H9 (cell line): Measurements from ENCODE around the gene MRTFB. TPM values are rescaled to one million over a fixed set of nuclear protein-coding genes. Genes with fewer than 3 reads are reported as not detected.

Source experiments
- DNase-seq: peaks from one replicate; pipeline ENCODE4 v3.0.0-alpha.2; 2017
- H2AFZ ChIP-seq: one replicate; pipeline ENCODE4 v1.6.1; 2013; ENCODE audit warnings: mild to moderate bottlenecking, low read length, control low read depth, moderate library complexity
- H2AK5ac ChIP-seq: 2 replicates; pipeline ENCODE4 v1.6.1; 2013; ENCODE audit warnings: low read length, control low read depth, mixed read lengths; ENCODE audit not compliant: insufficient read length
- H2BK120ac ChIP-seq: one replicate; pipeline ENCODE4 v1.6.1; 2013; ENCODE audit warnings: low read depth, mild to moderate bottlenecking, low read length, control low read depth, inconsistent platforms; ENCODE audit not compliant: poor library complexity, severe bottlenecking
- H2BK12ac ChIP-seq: 2 replicates; pipeline ENCODE4 v1.6.1; 2013; ENCODE audit warnings: low read length, control low read depth, mixed read lengths, low read depth; ENCODE audit not compliant: insufficient read length
- H2BK15ac ChIP-seq: 2 replicates; pipeline ENCODE4 v1.6.1; 2013; ENCODE audit warnings: low read depth, low read length, control low read depth
- H2BK20ac ChIP-seq: one replicate; pipeline ENCODE4 v1.6.1; 2013; ENCODE audit warnings: low read depth, mild to moderate bottlenecking, low read length, control low read depth, inconsistent platforms; ENCODE audit not compliant: poor library complexity, severe bottlenecking
- H2BK5ac ChIP-seq: 2 replicates; pipeline ENCODE4 v1.6.1; 2013; ENCODE audit warnings: low read length, control low read depth, mixed read lengths; ENCODE audit not compliant: insufficient read length
- H3K14ac ChIP-seq: 2 replicates; pipeline ENCODE4 v1.6.1; 2013; ENCODE audit warnings: low read length, control low read depth; ENCODE audit not compliant: insufficient read depth
- H3K18ac ChIP-seq: 2 replicates; pipeline ENCODE4 v1.6.1; 2013; ENCODE audit warnings: low read depth, mild to moderate bottlenecking, mixed read lengths, low read length, control low read depth; ENCODE audit not compliant: insufficient read length
- H3K23ac ChIP-seq: 2 replicates; pipeline ENCODE4 v1.6.1; 2013; ENCODE audit warnings: low read length, control low read depth, mixed read lengths, low read depth; ENCODE audit not compliant: insufficient read length
- H3K23me2 ChIP-seq: 2 replicates; pipeline ENCODE4 v1.6.1; 2013; ENCODE audit warnings: low read depth, mild to moderate bottlenecking, mixed read lengths, low read length, control low read depth; ENCODE audit not compliant: insufficient read length, poor library complexity, severe bottlenecking
- H3K27ac ChIP-seq: 2 replicates; pipeline ENCODE4 v1.5.1; 2013; ENCODE audit warnings: low read length, control low read depth, mixed read lengths, low read depth; ENCODE audit not compliant: insufficient read length
- H3K27me3 ChIP-seq: 2 replicates; pipeline ENCODE4 v1.6.1; 2013; ENCODE audit warnings: low read length, control low read depth, inconsistent platforms; ENCODE audit not compliant: insufficient read depth
- H3K4ac ChIP-seq: 2 replicates; pipeline ENCODE4 v1.6.1; 2013; ENCODE audit warnings: low read depth, mild to moderate bottlenecking, control low read depth, inconsistent platforms, low read length, moderate library complexity
- H3K4me1 ChIP-seq: 2 replicates; pipeline ENCODE4 v1.6.1; 2013; ENCODE audit warnings: low read length, control low read depth, inconsistent platforms; ENCODE audit not compliant: insufficient read depth
- H3K4me2 ChIP-seq: 2 replicates; pipeline ENCODE4 v1.6.1; 2013; ENCODE audit warnings: low read length, control low read depth, mixed read lengths; ENCODE audit not compliant: insufficient read length, insufficient read depth
- H3K56ac ChIP-seq: 2 replicates; pipeline ENCODE4 v1.6.1; 2013; ENCODE audit warnings: low read depth, mild to moderate bottlenecking, mixed read lengths, low read length, control low read depth; ENCODE audit not compliant: insufficient read length
- H3K79me1 ChIP-seq: 2 replicates; pipeline ENCODE4 v1.6.1; 2013; ENCODE audit warnings: low read depth, mild to moderate bottlenecking, moderate library complexity, low read length, control low read depth, inconsistent platforms; ENCODE audit not compliant: insufficient read depth, poor library complexity, severe bottlenecking
- H3K79me2 ChIP-seq: 2 replicates; pipeline ENCODE4 v1.6.1; 2013; ENCODE audit warnings: low read length, control low read depth, inconsistent platforms; ENCODE audit not compliant: insufficient read depth
- H3K9ac ChIP-seq: 2 replicates; pipeline ENCODE4 v1.6.1; 2013; ENCODE audit warnings: low read length, control low read depth, mixed read lengths; ENCODE audit not compliant: insufficient read length; ENCODE audit errors: extremely low read depth
- H3K9me3 ChIP-seq: one replicate; pipeline ENCODE4 v1.6.1; 2013; ENCODE audit warnings: low read depth, low read length, inconsistent platforms; ENCODE audit not compliant: control insufficient read depth
- H3T11ph ChIP-seq: one replicate; pipeline ENCODE4 v1.6.1; 2013; ENCODE audit warnings: mild to moderate bottlenecking, low read length, control low read depth, inconsistent platforms
- H4K20me1 ChIP-seq: one replicate; pipeline ENCODE4 v1.6.1; 2013; ENCODE audit not compliant: control insufficient read depth, insufficient read length, insufficient read depth
- H4K5ac ChIP-seq: 2 replicates; pipeline ENCODE4 v1.6.1; 2013; ENCODE audit warnings: low read depth, mild to moderate bottlenecking, mixed read lengths, low read length, control low read depth; ENCODE audit not compliant: insufficient read length
- H4K8ac ChIP-seq: replicated peaks from 2 replicates; pipeline ENCODE4 v1.6.1; 2013; ENCODE audit warnings: low read length, control low read depth, mixed read lengths, low read depth; ENCODE audit not compliant: insufficient read length
- H4K91ac ChIP-seq: 2 replicates; pipeline ENCODE4 v1.6.1; 2013; ENCODE audit warnings: low read depth, mild to moderate bottlenecking, moderate library complexity, mixed read lengths, low read length, control low read depth; ENCODE audit not compliant: insufficient read length
- H3K27ac Mint-ChIP-seq, 3 experiments: 2 replicates in 2 of 3; 3 replicates in 1 of 3; pipeline ENCODE4 v1.8.0; 2020 to 2021; ENCODE audit warnings: mixed read lengths in 3 of 3, mild to moderate bottlenecking in 1 of 3, moderate library complexity in 1 of 3
- H3K27me3 Mint-ChIP-seq: 2 replicates; pipeline ENCODE4 v1.8.0; 2021; ENCODE audit warnings: low read depth, mild to moderate bottlenecking, moderate library complexity, mixed read lengths
- H3K36me3 Mint-ChIP-seq, 3 experiments: 2 replicates in 2 of 3; 3 replicates in 1 of 3; pipeline ENCODE4 v1.8.0; 2020 to 2021; ENCODE audit warnings: low read depth in 3 of 3, mixed read lengths in 3 of 3; ENCODE audit not compliant: insufficient read depth in 1 of 3
- H3K4me1 Mint-ChIP-seq, 2 experiments: 2 replicates each; pipeline ENCODE4 v1.8.0; 2020; ENCODE audit warnings: mixed read lengths in 2 of 2
- H3K4me3 Mint-ChIP-seq, 2 experiments: 2 replicates in 1 of 2; 3 replicates in 1 of 2; pipeline ENCODE4 v1.8.0; 2020 to 2021; ENCODE audit warnings: mild to moderate bottlenecking in 2 of 2, mixed read lengths in 2 of 2, moderate library complexity in 1 of 2
- H3K9me3 Mint-ChIP-seq, 2 experiments: 2 replicates in 1 of 2; 3 replicates in 1 of 2; pipeline ENCODE4 v1.8.0; 2020; ENCODE audit warnings: mild to moderate bottlenecking in 2 of 2, mixed read lengths in 2 of 2, moderate library complexity in 1 of 2
- CTCF ChIP-seq: fragments of 200-600 bp; sonication (generic); conservative IDR thresholded peaks from 3 replicates; pipeline ENCODE4 v1.8.0; 2021; ENCODE audit warnings: antibody characterized with exemption, mild to moderate bottlenecking
- WGBS: extraction: QIAGEN DNeasy Blood & Tissue Kit; methylation state at CpG from one replicate; pipeline ENCODE4 v1.1.7; 2013; ENCODE audit warnings: missing lambda C conversion rate, low lambda C conversion rate, mixed read lengths; ENCODE audit not compliant: insufficient read length; ENCODE audit errors: extremely low coverage; 5-methylcytosine and 5-hydroxymethylcytosine counted together
- total RNA-seq: library from RNA; stranded (reverse); gene quantifications from 2 replicates; pipeline ENCODE4 v1.2.1, GENCODE V29; 2021

Gene MRTFB
- total RNA-seq, 1 experiment from 2014 or later = 29.9 TPM

GRCh38 chr16:14202095-14202494 lies 131.0 kb downstream of the MRTFB start:
- H2BK15ac ChIP-seq = no peak overlapping the region
- no peak overlapping the region for H3T11ph ChIP-seq
- Mint-ChIP-seq H3K27ac (no peak overlapping the region), H3K27me3 (no peaks in the 10 kb centered on the region), H3K4me1 (peaks cover 10 to 13% of the 10 kb centered on the region in 2 experiments; a peak in 2 of 4 replicates), H3K36me3 (no peaks in the 10 kb centered on the region; a peak in 1 of 7 replicates), H3K9me3 (no peaks in the 10 kb centered on the region; a peak in 1 of 5 replicates), H3K4me3 (no peak overlapping the region)
- no peak overlapping the region for H3K14ac ChIP-seq
- no peak overlapping the region for H2BK120ac ChIP-seq
- no peaks in the 10 kb centered on the region for H4K20me1 ChIP-seq
- DNase-seq = no peak
- H4K91ac ChIP-seq = no peak overlapping the region
- no peaks in the 10 kb centered on the region for H3K27me3 ChIP-seq
- H3K56ac ChIP-seq = no peak overlapping the region
- H3K4ac ChIP-seq = no peak overlapping the region
- no peak overlapping the region for H2AFZ ChIP-seq
- no peak overlapping the region for H3K4me2 ChIP-seq
- no peaks in the 10 kb centered on the region for H3K79me2 ChIP-seq
- H4K8ac ChIP-seq = no peak overlapping the region
- H3K27ac ChIP-seq = no peak overlapping the region
- no peak overlapping the region for H2BK20ac ChIP-seq
- H3K23ac ChIP-seq = no peak overlapping the region
- no peaks in the 10 kb centered on the region for H3K79me1 ChIP-seq
- no peak overlapping the region for H2AK5ac ChIP-seq
- H3K18ac ChIP-seq = no peak overlapping the region
- H3K4me1 ChIP-seq = no peaks in the 10 kb centered on the region; the same call in 1 of the 2 replicates
- no peak overlapping the region for H2BK12ac ChIP-seq
- TF ChIP-seq CTCF = no peak
- no peaks in the 10 kb centered on the region for H3K9me3 ChIP-seq
- no peak overlapping the region for H2BK5ac ChIP-seq
- WGBS = no CpG with 5 or more reads among the region's 3 CpGs
- H3K9ac ChIP-seq = no peak overlapping the region
- H4K5ac ChIP-seq = no peak overlapping the region
- no peaks in the 10 kb centered on the region for H3K23me2 ChIP-seq
